Left kidney (tissue), 1 donor: ENCODE results near the gene EAF2. TPM values are rescaled to one million over a fixed set of nuclear protein-coding genes. Genes with fewer than 3 reads are reported as not detected.

Source experiments
- polyA plus RNA-seq: library from polyadenylated mRNA; unstranded; fragments of 120-200 nt; gene quantifications from one replicate; pipeline ENCODE4 v1.2.1, GENCODE V29; 2013; ENCODE audit not compliant: insufficient read length

EAF2 gene
- polyA plus RNA-seq, 1 donor: 9.1 TPM

Other genes with a start within 250 kb of the EAF2 start
- gene FBXO40, start 241.8 kb upstream of the EAF2 start, polyA plus RNA-seq: 0.02 TPM
- gene HCLS1, start 174.3 kb upstream of the EAF2 start, polyA plus RNA-seq: 5.9 TPM
- 98.7 TPM for gene GOLGB1, start 85.5 kb upstream of the EAF2 start, polyA plus RNA-seq
- 41.8 TPM for gene IQCB1, start 149 bp upstream of the EAF2 start, polyA plus RNA-seq
- gene SLC15A2, start 59.2 kb downstream of the EAF2 start, polyA plus RNA-seq: 16.0 TPM
- 7.4 TPM for gene ILDR1, start 187.0 kb downstream of the EAF2 start, polyA plus RNA-seq
- gene CD86, start 220.2 kb downstream of the EAF2 start, polyA plus RNA-seq: 1.3 TPM